Type B pancreatic cell (in vitro differentiated cells): ENCODE data around the gene PLCB1. TPM values are rescaled to one million over a fixed set of nuclear protein-coding genes. Genes with fewer than 3 reads are reported as not detected.

ENCODE experiments used
- DNase-seq: peaks from one replicate; pipeline ENCODE4 v3.0.0; 2021; ENCODE audit warnings: mixed read lengths; ENCODE audit not compliant: unreplicated experiment; ENCODE audit errors: extremely low spot score
- H3K27ac Mint-ChIP-seq: 2 replicates; pipeline ENCODE4 v1.8.0; 2021; ENCODE audit warnings: mild to moderate bottlenecking, mixed read lengths
- H3K27me3 Mint-ChIP-seq: 2 replicates; pipeline ENCODE4 v1.8.0; 2021; ENCODE audit warnings: mixed read lengths
- H3K36me3 Mint-ChIP-seq: 2 replicates; pipeline ENCODE4 v1.8.0; 2021; ENCODE audit warnings: mixed read lengths
- H3K4me1 Mint-ChIP-seq: one replicate; pipeline ENCODE4 v1.8.0; 2021; ENCODE audit warnings: mixed read lengths; ENCODE audit not compliant: unreplicated experiment
- H3K4me3 Mint-ChIP-seq: 2 replicates; pipeline ENCODE4 v1.8.0; 2021; ENCODE audit warnings: mild to moderate bottlenecking, mixed read lengths
- H3K9me3 Mint-ChIP-seq: 2 replicates; pipeline ENCODE4 v1.8.0; 2021; ENCODE audit warnings: mixed read lengths
- total RNA-seq: library from RNA; stranded (reverse); gene quantifications from 2 replicates; pipeline ENCODE4 v1.2.1, GENCODE V29; 2021; ENCODE audit warnings: low replicate concordance
- TF ChIP-seq, protein P1 (sequence below): fragments of 200-600 bp; sonication (generic); conservative IDR thresholded peaks from 2 replicates; pipeline ENCODE4 v1.5.0; 2021; ENCODE audit warnings: antibody characterized with exemption, mild to moderate bottlenecking

Gene PLCB1
- total RNA-seq, 1 donor from 2014 or later, result 17.9 TPM

- Mint-ChIP-seq H3K9me3 (peaks cover 6% of the 10 kb centered on the region), H3K36me3 (peaks cover 19% of the 10 kb centered on the region), H3K4me3 (no peak overlapping the region), H3K4me1 (no peaks in the 10 kb centered on the region), H3K27me3 (no peaks in the 10 kb centered on the region), H3K27ac (no peak overlapping the region)
- no peak for DNase-seq
- TF ChIP-seq, protein P1, sequence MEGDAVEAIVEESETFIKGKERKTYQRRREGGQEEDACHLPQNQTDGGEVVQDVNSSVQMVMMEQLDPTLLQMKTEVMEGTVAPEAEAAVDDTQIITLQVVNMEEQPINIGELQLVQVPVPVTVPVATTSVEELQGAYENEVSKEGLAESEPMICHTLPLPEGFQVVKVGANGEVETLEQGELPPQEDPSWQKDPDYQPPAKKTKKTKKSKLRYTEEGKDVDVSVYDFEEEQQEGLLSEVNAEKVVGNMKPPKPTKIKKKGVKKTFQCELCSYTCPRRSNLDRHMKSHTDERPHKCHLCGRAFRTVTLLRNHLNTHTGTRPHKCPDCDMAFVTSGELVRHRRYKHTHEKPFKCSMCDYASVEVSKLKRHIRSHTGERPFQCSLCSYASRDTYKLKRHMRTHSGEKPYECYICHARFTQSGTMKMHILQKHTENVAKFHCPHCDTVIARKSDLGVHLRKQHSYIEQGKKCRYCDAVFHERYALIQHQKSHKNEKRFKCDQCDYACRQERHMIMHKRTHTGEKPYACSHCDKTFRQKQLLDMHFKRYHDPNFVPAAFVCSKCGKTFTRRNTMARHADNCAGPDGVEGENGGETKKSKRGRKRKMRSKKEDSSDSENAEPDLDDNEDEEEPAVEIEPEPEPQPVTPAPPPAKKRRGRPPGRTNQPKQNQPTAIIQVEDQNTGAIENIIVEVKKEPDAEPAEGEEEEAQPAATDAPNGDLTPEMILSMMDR, result no peak
Observed at GRCh38 chr20:8744228-8744844, 612.3 kb downstream of the PLCB1 start.

GRCh38 chr20:8749101-8749500 is 617.0 kb downstream of the PLCB1 start:
- TF ChIP-seq, protein P1, result no peak
- peaks cover 3% of the 10 kb centered on the region for H3K4me1 Mint-ChIP-seq
- H3K4me3 Mint-ChIP-seq, result no peak overlapping the region
- H3K27me3 Mint-ChIP-seq, result no peaks in the 10 kb centered on the region
- no peak overlapping the region for H3K27ac Mint-ChIP-seq
- no peaks in the 10 kb centered on the region for H3K36me3 Mint-ChIP-seq
- H3K9me3 Mint-ChIP-seq, result no peaks in the 10 kb centered on the region
- no peak for DNase-seq

DNA sequence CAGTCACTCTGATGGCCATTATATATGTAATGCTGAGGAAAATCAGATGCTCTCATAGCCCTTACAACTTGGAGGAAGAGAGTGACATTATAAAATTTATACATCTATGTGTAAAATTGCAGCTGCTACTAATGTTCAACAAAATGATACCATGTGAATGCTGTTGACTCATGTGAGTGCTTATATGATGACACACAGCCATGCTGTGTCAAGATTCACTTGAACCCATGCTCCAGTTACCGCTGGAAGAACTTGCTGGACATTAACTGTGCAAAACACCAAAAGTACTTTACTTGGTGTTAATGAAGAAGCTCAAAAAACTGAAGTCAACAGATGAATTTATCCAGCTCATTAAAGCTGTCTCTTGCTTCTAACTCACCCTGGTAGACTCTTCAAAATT is 617.9 kb downstream of the PLCB1 start:
- no peaks in the 10 kb centered on the region for H3K27me3 Mint-ChIP-seq
- DNase-seq, result no peak
- peaks cover 3% of the 10 kb centered on the region for H3K4me1 Mint-ChIP-seq
- TF ChIP-seq, protein P1, result no peak
- no peaks in the 10 kb centered on the region for H3K36me3 Mint-ChIP-seq
- H3K27ac Mint-ChIP-seq, result no peak overlapping the region
- no peak overlapping the region for H3K4me3 Mint-ChIP-seq
- no peaks in the 10 kb centered on the region for H3K9me3 Mint-ChIP-seq

GRCh38 chr20:8755340-8756118 is 623.5 kb downstream of the PLCB1 start:
- Mint-ChIP-seq H3K27me3 (no peaks in the 10 kb centered on the region), H3K4me1 (peaks cover 12% of the 10 kb centered on the region), H3K4me3 (no peak overlapping the region), H3K9me3 (no peaks in the 10 kb centered on the region), H3K36me3 (peaks cover 5% of the 10 kb centered on the region), H3K27ac (peak overlapping the region; percentile 27)
- DNase-seq, result no peak
- TF ChIP-seq, protein P1, result no peak

DNA sequence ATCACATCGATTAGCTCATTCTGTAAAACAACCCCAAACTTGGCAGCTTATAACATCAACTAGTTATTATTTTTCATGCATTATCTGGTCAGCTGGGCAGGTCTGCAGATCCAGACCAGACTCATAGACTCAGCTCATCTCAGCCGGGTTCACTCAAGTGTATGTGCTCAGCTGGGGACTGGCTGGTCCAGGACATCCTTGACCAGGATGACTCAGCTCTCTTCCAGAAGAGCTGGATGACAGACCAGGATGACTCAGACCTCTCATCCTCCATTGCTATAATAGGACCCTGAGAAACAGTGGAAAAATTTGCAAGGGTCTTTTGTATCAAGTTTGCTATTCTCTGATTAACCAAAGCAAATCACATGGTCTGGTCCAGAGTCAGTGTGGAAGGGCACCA is 624.3 kb downstream of the PLCB1 start:
- TF ChIP-seq, protein P1, result no peak
- Mint-ChIP-seq H3K9me3 (no peaks in the 10 kb centered on the region), H3K27ac (no peak overlapping the region), H3K4me3 (no peak overlapping the region), H3K27me3 (no peaks in the 10 kb centered on the region), H3K4me1 (peaks cover 12% of the 10 kb centered on the region), H3K36me3 (peaks cover 5% of the 10 kb centered on the region)
- DNase-seq, result no peak
